SK-MEL-5 (cell line): Measurements from ENCODE around the gene NDUFV1. TPM values are rescaled to one million over a fixed set of nuclear protein-coding genes. Genes with fewer than 3 reads are reported as not detected.
"Not testable (repeated sequence)": the region's sequence is repeated elsewhere in the genome, so short reads cannot be mapped to it uniquely, and the experiment has no call there.

ENCODE experiments used
- DNase-seq: peaks from one replicate; pipeline ENCODE4 v3.0.0-alpha.2; 2016; ENCODE audit warnings: low read depth, low spot score
- in situ Hi-C: cut with HindIII; loops from 2 replicates; pipeline ENCODE4 v1.10.0; 2016; ENCODE audit warnings: low sequenced_read_pairs, high pct_unique_total_duplicates, low pct_unique_long_range_greater_than_20kb
- total RNA-seq: library from RNA; depleted of rRNA; stranded (reverse); fragments of >200 nt; shearing (Covaris generic); gene quantifications from 2 replicates; pipeline ENCODE4 v1.2.3, GENCODE V29; 2014

The NDUFV1 gene
- total RNA-seq, 1 experiment from 2014 or later, result 175 TPM

- DNase-seq, result no peak
- in situ Hi-C loops, result no loop called here
Observed at GRCh38 chr11:67617243-67617953, 10.7 kb downstream of the NDUFV1 start.

GRCh38 chr11:67618901-67619659 is 12.3 kb downstream of the NDUFV1 start:
- DNase-seq, in situ Hi-C loops: not testable (repeated sequence)

GRCh38 chr11:67619683-67620618 is 13.2 kb downstream of the NDUFV1 start:
- DNase-seq, in situ Hi-C loops: not testable (repeated sequence)

GRCh38 chr11:67620621-67621020 is 13.9 kb downstream of the NDUFV1 start:
- DNase-seq, in situ Hi-C loops: not testable (repeated sequence)

- DNase-seq, result not testable (repeated sequence)
Observed at GRCh38 chr11:67621928-67622327, 15.2 kb downstream of the NDUFV1 start.

GRCh38 chr11:67622905-67623304 is 16.2 kb downstream of the NDUFV1 start:
- in situ Hi-C loops, DNase-seq: not testable (repeated sequence)

More at GRCh38 chr11:67621928-67622327, 15.2 kb downstream of the NDUFV1 start:
- in situ Hi-C loops, result not testable (repeated sequence)

GRCh38 chr11:67623795-67624194 is 17.1 kb downstream of the NDUFV1 start:
- DNase-seq, in situ Hi-C loops: not testable (repeated sequence)

- DNase-seq, in situ Hi-C loops: not testable (repeated sequence)
Observed at GRCh38 chr11:67626131-67626833, 19.5 kb downstream of the NDUFV1 start.

GRCh38 chr11:67626970-67627369 is 20.2 kb downstream of the NDUFV1 start:
- in situ Hi-C loops, result no loop called here
- DNase-seq, result no peak

GRCh38 chr11:67627441-67627811 is 20.7 kb downstream of the NDUFV1 start:
- DNase-seq, result no peak

GRCh38 chr11:67627812-67628624 is 21.3 kb downstream of the NDUFV1 start:
- DNase-seq, result no peak
- in situ Hi-C loops, result no loop called here

More at GRCh38 chr11:67627441-67627811, 20.7 kb downstream of the NDUFV1 start:
- in situ Hi-C loops, result no loop called here

- in situ Hi-C loops, result no loop called here
- DNase-seq, result no peak
Observed at GRCh38 chr11:67628710-67629385, 22.1 kb downstream of the NDUFV1 start.

GRCh38 chr11:67629386-67630227 is 22.9 kb downstream of the NDUFV1 start, which contains the start of gene NUDT8:
TSS of gene NUDT8 (minus strand) at chr11:67629937. CDS start at chr11:67629911, 26 bp downstream.
- peak; percentile 67 for DNase-seq
- in situ Hi-C loops, result no loop called here

GRCh38 chr11:67630228-67630942 is 23.6 kb downstream of the NDUFV1 start:
- peak; percentile 94 for DNase-seq
- in situ Hi-C loops, result no loop called here
